HepG2 (cell line): Measurements from ENCODE around the gene LMF2. TPM values are rescaled to one million over a fixed set of nuclear protein-coding genes. Genes with fewer than 3 reads are reported as not detected.

Experiments
- CERS6 ChIP-seq: sonication (generic); formaldehyde crosslinking; IDR thresholded peaks from 2 replicates; pipeline ENCODE4 v1.5.0; 2020; ENCODE audit warnings: missing genetic modification reagents
- DBP ChIP-seq: sonication (generic); formaldehyde crosslinking; IDR thresholded peaks from 2 replicates; pipeline ENCODE4 v1.4.0; 2020; ENCODE audit warnings: missing genetic modification reagents; ENCODE audit errors: not compliant biosample characterization
- IRX3 ChIP-seq: sonication (generic); formaldehyde crosslinking; IDR thresholded peaks from 2 replicates; pipeline ENCODE4 v1.8.1; 2023; ENCODE audit warnings: mild to moderate bottlenecking, low read depth, missing genetic modification reagents, borderline replicate concordance
- NCOA1 ChIP-seq: sonication (generic); formaldehyde crosslinking; IDR thresholded peaks from 2 replicates; pipeline ENCODE4 v1.9.0; 2021; ENCODE audit warnings: missing genetic modification reagents
- PLRG1 ChIP-seq: fragments of 450-650 bp; conservative IDR thresholded peaks from 2 replicates; pipeline ENCODE4 v1.6.1; 2016
- RARA ChIP-seq: IDR thresholded peaks from 2 replicates; pipeline ENCODE4 v1.6.1; 2016; ENCODE audit warnings: missing genetic modification reagents, missing compliant biosample characterization
- TRIM24 ChIP-seq: sonication (generic); formaldehyde crosslinking; IDR thresholded peaks from 2 replicates; pipeline ENCODE4 v1.8.0; 2022; ENCODE audit warnings: mild to moderate bottlenecking, missing genetic modification reagents
- ZNF224 ChIP-seq: sonication (generic); formaldehyde crosslinking; IDR thresholded peaks from 2 replicates; pipeline ENCODE4 v1.5.0; 2020; ENCODE audit warnings: mild to moderate bottlenecking, missing genetic modification reagents
- ZNF24 ChIP-seq: fragments of 450-650 bp; IDR thresholded peaks from 2 replicates; pipeline ENCODE4 v1.6.1; 2017; ENCODE audit warnings: antibody characterized with exemption, mild to moderate bottlenecking
- ZNF407 ChIP-seq: sonication (generic); formaldehyde crosslinking; IDR thresholded peaks from one replicate; pipeline ENCODE4 v1.5.1; 2020; ENCODE audit warnings: mild to moderate bottlenecking, missing genetic modification reagents; ENCODE audit errors: not compliant biosample characterization
- ZNF619 ChIP-seq: sonication (generic); formaldehyde crosslinking; IDR thresholded peaks from 2 replicates; pipeline ENCODE4 v1.4.0; 2020; ENCODE audit warnings: mild to moderate bottlenecking, missing genetic modification reagents
- ZNF646 ChIP-seq: sonication (generic); formaldehyde crosslinking; IDR thresholded peaks from 2 replicates; pipeline ENCODE4 v1.9.0; 2021; ENCODE audit warnings: mild to moderate bottlenecking, missing genetic modification reagents
- polyA plus RNA-seq, 8 experiments: library from polyadenylated mRNA; depleted of rRNA in 3 of 8; stranded (reverse) in 7 of 8; unstranded in 1 of 8; fragments of >200 nt; fragmentation: Illumina TruSeq in 4 of 8; extraction: Trizol in 4 of 8; gene quantifications; 2 replicates each; pipeline versions ENCODE4 v1.2.1 to v1.2.3, GENCODE V29; 2011 to 2016; ENCODE audit warnings: low read depth in 4 of 8, missing spikeins in 1 of 8, mixed read lengths in 1 of 8; ENCODE audit not compliant: insufficient read depth in 1 of 8
- total RNA-seq, 5 experiments: library from RNA; depleted of rRNA; stranded (reverse); fragments of >200 nt; fragmentation: Illumina TruSeq; extraction: Trizol; gene quantifications; 2 replicates each; pipeline ENCODE4 v1.2.3, GENCODE V29; 2016; ENCODE audit warnings: low read depth in 1 of 5

LMF2 gene
- total and polyA plus RNA-seq, 2 of the 13 experiments (the other 11 are each of a cell fraction or from before 2014, with no cell fraction given), result 23.3 to 30.6 TPM

GRCh38 chr22:50529897-50530579, 22.5 kb upstream of the LMF2 start, which contains the start of gene TYMP (continued):
- TF ChIP-seq ZNF407 (no peak), ZNF619 (CRISPR knock-in tag) (no peak), IRX3 (CRISPR knock-in tag) (no peak), ZNF224 (CRISPR knock-in tag) (no peak), ZNF646 (CRISPR knock-in tag) (no peak), DBP (CRISPR knock-in tag) (no peak), RARA (CRISPR knock-in tag) (peak; percentile 62), CERS6 (no peak), NCOA1 (no peak; the same call in 1 of the 2 replicates), PLRG1 (no peak), TRIM24 (CRISPR knock-in tag) (0 out of 2 replicates have a peak, but pooled peaks have one; percentile 27), ZNF24 (no peak)
